Osteoblast (primary cell): ENCODE data around the gene EHD4. TPM values are rescaled to one million over a fixed set of nuclear protein-coding genes. Genes with fewer than 3 reads are reported as not detected.

Source experiments
- DNase-seq: peaks from one replicate; pipeline ENCODE4 v3.0.0; 2011; ENCODE audit warnings: low spot score, mixed read lengths; ENCODE audit not compliant: insufficient read length; ENCODE audit errors: missing footprints
- H2AFZ ChIP-seq: 2 replicates; pipeline ENCODE4 v1.6.0; 2011; ENCODE audit warnings: mild to moderate bottlenecking, low read length
- H3K27ac ChIP-seq: 2 replicates; pipeline ENCODE4 v1.5.1; 2011; ENCODE audit warnings: mild to moderate bottlenecking, low read depth, low read length, moderate library complexity
- H3K27me3 ChIP-seq: 2 replicates; pipeline ENCODE4 v1.6.0; 2012; ENCODE audit warnings: mild to moderate bottlenecking, control low read depth, inconsistent platforms, low read length, moderate library complexity; ENCODE audit not compliant: insufficient read depth
- H3K36me3 ChIP-seq: 2 replicates; pipeline ENCODE4 v1.5.1; 2011; ENCODE audit warnings: mild to moderate bottlenecking, low read length, control low read depth, moderate library complexity; ENCODE audit not compliant: insufficient read depth
- H3K4me1 ChIP-seq: 2 replicates; pipeline ENCODE4 v1.5.1; 2011; ENCODE audit warnings: mild to moderate bottlenecking, low read length, control low read depth, moderate library complexity; ENCODE audit not compliant: insufficient read depth
- H3K4me2 ChIP-seq: 2 replicates; pipeline ENCODE4 v1.6.0; 2011; ENCODE audit warnings: mild to moderate bottlenecking, low read length; ENCODE audit not compliant: insufficient read depth
- H3K4me3 ChIP-seq: fragments of 200-600 bp; sonication (generic); 3 replicates; pipeline ENCODE4 v1.5.1; 2012; ENCODE audit warnings: mild to moderate bottlenecking, low read length, inconsistent platforms; ENCODE audit not compliant: insufficient read depth
- H3K79me2 ChIP-seq: 2 replicates; pipeline ENCODE4 v1.6.0; 2012; ENCODE audit warnings: mild to moderate bottlenecking, low read length, control low read depth, inconsistent platforms; ENCODE audit not compliant: insufficient read depth
- H3K9me3 ChIP-seq: 2 replicates; pipeline ENCODE4 v1.5.1; 2011; ENCODE audit warnings: low read depth, low read length, control low read depth
- H4K20me1 ChIP-seq: 2 replicates; pipeline ENCODE4 v1.6.0; 2012; ENCODE audit warnings: mild to moderate bottlenecking, low read length, control low read depth; ENCODE audit not compliant: insufficient read depth
- CTCF ChIP-seq: IDR thresholded peaks from 2 replicates; pipeline ENCODE4 v1.5.1; 2011; ENCODE audit warnings: mild to moderate bottlenecking, low read depth, low read length, moderate library complexity; ENCODE audit errors: extremely low read depth
- total RNA-seq: library from RNA; depleted of rRNA; stranded (reverse); fragments of >200 nt; gene quantifications from 2 replicates; pipeline ENCODE4 v1.2.3, GENCODE V29; 2012

The EHD4 gene
- total RNA-seq, 1 donor, result 15.9 TPM

GRCh38 chr15:41894251-41894790 is 78.0 kb downstream of the EHD4 start:
- peaks cover 13% of the 10 kb centered on the region for H3K4me1 ChIP-seq
- no peak overlapping the region for H3K27ac ChIP-seq
- peak overlapping the region; percentile 62 for H2AFZ ChIP-seq
- no peaks in the 10 kb centered on the region for H4K20me1 ChIP-seq
- no peaks in the 10 kb centered on the region for H3K79me2 ChIP-seq
- H3K36me3 ChIP-seq, result peaks cover 11% of the 10 kb centered on the region
- peak overlapping the region; percentile 70 for H3K4me2 ChIP-seq
- H3K4me3 ChIP-seq, result peak overlapping the region; percentile 45
- DNase-seq, result peak; percentile 75
- no peak for TF ChIP-seq CTCF
- no peaks in the 10 kb centered on the region for H3K9me3 ChIP-seq
- H3K27me3 ChIP-seq, result no peaks in the 10 kb centered on the region

- Histone ChIP-seq H3K4me2 (peak within 1 kb of the TSS; percentile 70), H4K20me1 (no peaks in the 10 kb centered on the region), H3K27me3 (no peaks in the 10 kb centered on the region), H3K4me1 (peaks cover 13% of the 10 kb centered on the region), H2AFZ (peak within 1 kb of the TSS; percentile 62), H3K36me3 (peaks cover 5% of the 10 kb centered on the region), H3K79me2 (no peaks in the 10 kb centered on the region), H3K27ac (no peak within 1 kb of the TSS), H3K9me3 (no peaks in the 10 kb centered on the region), H3K4me3 (peak within 1 kb of the TSS; percentile 45)
- TF ChIP-seq CTCF, result no peak
- peak; percentile 70 for DNase-seq
These were observed 78.7 kb downstream of the EHD4 start, which contains the start of gene SPTBN5 for GRCh38 chr15:41893422-41894250. SPTBN5 (minus strand) TSS chr15:41894053; CDS start chr15:41893497, 556 bp downstream.

GRCh38 chr15:41892621-41893421 is 79.5 kb downstream of the EHD4 start:
- TF ChIP-seq CTCF, result no peak
- Histone ChIP-seq H3K79me2 (no peaks in the 10 kb centered on the region), H2AFZ (no peak overlapping the region), H3K4me1 (peaks cover 13% of the 10 kb centered on the region), H3K36me3 (no peaks in the 10 kb centered on the region), H3K9me3 (no peaks in the 10 kb centered on the region), H3K4me3 (no peak overlapping the region), H4K20me1 (no peaks in the 10 kb centered on the region), H3K27ac (no peak overlapping the region), H3K27me3 (no peaks in the 10 kb centered on the region), H3K4me2 (no peak overlapping the region)
- peak; percentile 67 for DNase-seq
